ENCODE data around the gene MAGEA12.
"Not testable (repeated sequence)": the region's sequence is repeated elsewhere in the genome, so short reads cannot be mapped to it uniquely, and the experiment has no call there.

MAGEA12 gene

GRCh38 chrX:152735101-152735500 is 1.5 kb downstream of the MAGEA12 start:
- H3K36me3 ChIP-seq (ENCODE audit: insufficient read depth, low read length): no peaks in the 10 kb centered on the region
- no peaks in the 10 kb centered on the region for H3K79me2 ChIP-seq (ENCODE audit: control insufficient read depth, insufficient read depth, low read length, unreplicated experiment)
- no peaks in the 10 kb centered on the region for H3K27me3 ChIP-seq (ENCODE audit: insufficient read depth, low read length)
- no peaks in the 10 kb centered on the region for H3K4me1 ChIP-seq (ENCODE audit: control insufficient read depth, insufficient read depth, low read length, unreplicated experiment)
- no peak overlapping the region for H2AFZ ChIP-seq (ENCODE audit: low read length, unreplicated experiment)
- H3K4me3 ChIP-seq (ENCODE audit: low read depth, low read length): no peak overlapping the region
- H3K27ac ChIP-seq (ENCODE audit: low read depth, low read length): no peak overlapping the region

- Histone ChIP-seq H2AFZ (ENCODE audit: low read length, unreplicated experiment) (no peak overlapping the region), H3K36me3 (ENCODE audit: insufficient read depth, low read length) (no peaks in the 10 kb centered on the region), H3K27ac (ENCODE audit: low read depth, low read length) (no peak overlapping the region), H3K4me3 (ENCODE audit: low read depth, low read length) (no peak overlapping the region), H3K4me1 (ENCODE audit: control insufficient read depth, insufficient read depth, low read length, unreplicated experiment) (no peaks in the 10 kb centered on the region), H3K79me2 (ENCODE audit: control insufficient read depth, insufficient read depth, low read length, unreplicated experiment) (no peaks in the 10 kb centered on the region), H3K27me3 (ENCODE audit: insufficient read depth, low read length) (no peaks in the 10 kb centered on the region)
Observed at GRCh38 chrX:152735860-152736511, 2.4 kb downstream of the MAGEA12 start.

- H3K27me3 ChIP-seq (ENCODE audit: insufficient read depth, low read length); H3K4me3 ChIP-seq (ENCODE audit: low read depth, low read length); H3K79me2 ChIP-seq (ENCODE audit: control insufficient read depth, insufficient read depth, low read length, unreplicated experiment); H3K36me3 ChIP-seq (ENCODE audit: insufficient read depth, low read length); H3K4me1 ChIP-seq (ENCODE audit: control insufficient read depth, insufficient read depth, low read length, unreplicated experiment); H2AFZ ChIP-seq (ENCODE audit: low read length, unreplicated experiment); H3K27ac ChIP-seq (ENCODE audit: low read depth, low read length): not testable (repeated sequence)
Observed at GRCh38 chrX:152736528-152736927, 3.0 kb downstream of the MAGEA12 start.

GRCh38 chrX:152738560-152738959 is 5.0 kb downstream of the MAGEA12 start:
- Histone ChIP-seq H2AFZ (ENCODE audit: low read length, unreplicated experiment) (no peak overlapping the region), H3K79me2 (ENCODE audit: control insufficient read depth, insufficient read depth, low read length, unreplicated experiment) (no peaks in the 10 kb centered on the region), H3K27ac (ENCODE audit: low read depth, low read length) (no peak overlapping the region), H3K4me3 (ENCODE audit: low read depth, low read length) (no peak overlapping the region), H3K4me1 (ENCODE audit: control insufficient read depth, insufficient read depth, low read length, unreplicated experiment) (no peaks in the 10 kb centered on the region), H3K27me3 (ENCODE audit: insufficient read depth, low read length) (no peaks in the 10 kb centered on the region), H3K36me3 (ENCODE audit: insufficient read depth, low read length) (no peaks in the 10 kb centered on the region)

- H3K36me3 ChIP-seq (ENCODE audit: insufficient read depth, low read length); H2AFZ ChIP-seq (ENCODE audit: low read length, unreplicated experiment); H3K27ac ChIP-seq (ENCODE audit: low read depth, low read length); H3K4me1 ChIP-seq (ENCODE audit: control insufficient read depth, insufficient read depth, low read length, unreplicated experiment); H3K79me2 ChIP-seq (ENCODE audit: control insufficient read depth, insufficient read depth, low read length, unreplicated experiment); H3K4me3 ChIP-seq (ENCODE audit: low read depth, low read length); H3K27me3 ChIP-seq (ENCODE audit: insufficient read depth, low read length): not testable (repeated sequence)
Observed at GRCh38 chrX:152753686-152754650, 20.4 kb downstream of the MAGEA12 start, which contains the start of gene MAGEA2. TSS of gene MAGEA2 (minus strand) at chrX:152753842. CDS start at chrX:152751363, 2,479 bp downstream.

- H3K27me3 ChIP-seq (ENCODE audit: insufficient read depth, low read length); H3K27ac ChIP-seq (ENCODE audit: low read depth, low read length); H2AFZ ChIP-seq (ENCODE audit: low read length, unreplicated experiment); H3K79me2 ChIP-seq (ENCODE audit: control insufficient read depth, insufficient read depth, low read length, unreplicated experiment); H3K4me3 ChIP-seq (ENCODE audit: low read depth, low read length); H3K4me1 ChIP-seq (ENCODE audit: control insufficient read depth, insufficient read depth, low read length, unreplicated experiment); H3K36me3 ChIP-seq (ENCODE audit: insufficient read depth, low read length): not testable (repeated sequence)
Observed at GRCh38 chrX:152754871-152755270, 21.3 kb downstream of the MAGEA12 start.

GRCh38 chrX:152758918-152759317 is 25.4 kb downstream of the MAGEA12 start, which contains the start of gene CSAG3:
TSS of gene CSAG3 (plus strand) at chrX:152759218.
- H2AFZ ChIP-seq (ENCODE audit: low read length, unreplicated experiment); H3K4me3 ChIP-seq (ENCODE audit: low read depth, low read length); H3K79me2 ChIP-seq (ENCODE audit: control insufficient read depth, insufficient read depth, low read length, unreplicated experiment); H3K4me1 ChIP-seq (ENCODE audit: control insufficient read depth, insufficient read depth, low read length, unreplicated experiment); H3K27ac ChIP-seq (ENCODE audit: low read depth, low read length); H3K36me3 ChIP-seq (ENCODE audit: insufficient read depth, low read length); H3K27me3 ChIP-seq (ENCODE audit: insufficient read depth, low read length): not testable (repeated sequence)

- not testable (repeated sequence) for H2AFZ ChIP-seq (ENCODE audit: low read length, unreplicated experiment); H3K27me3 ChIP-seq (ENCODE audit: insufficient read depth, low read length); H3K79me2 ChIP-seq (ENCODE audit: control insufficient read depth, insufficient read depth, low read length, unreplicated experiment)
Observed at GRCh38 chrX:152759544-152759943, 26.0 kb downstream of the MAGEA12 start.

GRCh38 chrX:152761582-152761981 is 28.0 kb downstream of the MAGEA12 start:
- not testable (repeated sequence) for H3K27ac ChIP-seq (ENCODE audit: low read depth, low read length); H3K4me3 ChIP-seq (ENCODE audit: low read depth, low read length); H2AFZ ChIP-seq (ENCODE audit: low read length, unreplicated experiment); H3K4me1 ChIP-seq (ENCODE audit: control insufficient read depth, insufficient read depth, low read length, unreplicated experiment); H3K79me2 ChIP-seq (ENCODE audit: control insufficient read depth, insufficient read depth, low read length, unreplicated experiment); H3K36me3 ChIP-seq (ENCODE audit: insufficient read depth, low read length); H3K27me3 ChIP-seq (ENCODE audit: insufficient read depth, low read length)

More at GRCh38 chrX:152759544-152759943, 26.0 kb downstream of the MAGEA12 start:
- not testable (repeated sequence) for H3K4me3 ChIP-seq (ENCODE audit: low read depth, low read length); H3K36me3 ChIP-seq (ENCODE audit: insufficient read depth, low read length); H3K4me1 ChIP-seq (ENCODE audit: control insufficient read depth, insufficient read depth, low read length, unreplicated experiment); H3K27ac ChIP-seq (ENCODE audit: low read depth, low read length)

GRCh38 chrX:152766562-152766961 is 33.0 kb downstream of the MAGEA12 start:
- not testable (repeated sequence) for H3K4me3 ChIP-seq (ENCODE audit: low read depth, low read length); H3K27ac ChIP-seq (ENCODE audit: low read depth, low read length); H3K4me1 ChIP-seq (ENCODE audit: control insufficient read depth, insufficient read depth, low read length, unreplicated experiment); H2AFZ ChIP-seq (ENCODE audit: low read length, unreplicated experiment); H3K27me3 ChIP-seq (ENCODE audit: insufficient read depth, low read length); H3K36me3 ChIP-seq (ENCODE audit: insufficient read depth, low read length); H3K79me2 ChIP-seq (ENCODE audit: control insufficient read depth, insufficient read depth, low read length, unreplicated experiment)
